Body of pancreas (tissue), 4 donors: ENCODE data around the gene NUP93. TPM values are rescaled to one million over a fixed set of nuclear protein-coding genes. Genes with fewer than 3 reads are reported as not detected.
"Not testable (repeated sequence)": the region's sequence is repeated elsewhere in the genome, so short reads cannot be mapped to it uniquely, and the experiment has no call there.

Experiments
- ATAC-seq: fragments of 150-250 bp; one replicate; pipeline ENCODE4 v1.9.1; 2016
- DNase-seq, 4 donors: peaks; one replicate each; pipeline ENCODE4 v3.0.0-alpha.2; 2019
- H3K27ac ChIP-seq, 4 donors: fragments of 200-600 bp; sonication (generic); 1 replicate in 3 of 4; 2 replicates in 1 of 4; pipeline versions ENCODE4 v1.5.1 to v1.6.1; 2016 to 2019; ENCODE audit warnings: mild to moderate bottlenecking in 1 of 4, mixed read lengths in 1 of 4, moderate library complexity in 1 of 4
- H3K27me3 ChIP-seq, 2 donors: fragments of 200-600 bp; sonication (generic); one replicate each; pipeline ENCODE4 v1.6.0; 2016; ENCODE audit warnings: mild to moderate bottlenecking in 1 of 2
- H3K36me3 ChIP-seq, 2 donors: fragments of 200-600 bp; sonication (generic); replicated peaks in 1 of 2; 2 replicates each; pipeline ENCODE4 v1.5.1; 2016; ENCODE audit warnings: low read depth in 2 of 2; ENCODE audit not compliant: insufficient read depth in 1 of 2
- H3K4me1 ChIP-seq: fragments of 200-600 bp; sonication (generic); one replicate; pipeline ENCODE4 v1.6.0; 2016
- H3K4me3 ChIP-seq, 2 donors: fragments of 200-600 bp; sonication (generic); 1 replicate in 1 of 2; 2 replicates in 1 of 2; pipeline ENCODE4 v1.5.1; 2016 to 2019
- H3K9me3 ChIP-seq, 3 donors: fragments of 200-600 bp; sonication (generic); 1 replicate in 2 of 3; 2 replicates in 1 of 3; pipeline ENCODE4 v1.5.1; 2016
- POLR2A ChIP-seq, 3 donors: fragments of 450-650 bp; IDR thresholded peaks; one replicate each; pipeline ENCODE4 v1.6.1; 2016; ENCODE audit warnings: antibody characterized with exemption in 3 of 3, mild to moderate bottlenecking in 2 of 3
- WGBS, 2 donors: methylation state at CpG; one replicate each; pipeline ENCODE4 v1.1.5; 2017; 5-methylcytosine and 5-hydroxymethylcytosine counted together
- intact Hi-C: fragments of 100-400 bp; cut with DNase I; formaldehyde crosslinking; loops from one replicate; pipeline ENCODE4 v1.15.1; 2023
- total RNA-seq, 2 donors: library from RNA; depleted of rRNA; stranded (reverse); fragments of >200 nt; gene quantifications; one replicate each; pipeline ENCODE4 v1.1.0, GENCODE V29; 2016
- TF ChIP-seq, protein P1 (sequence below), 7 experiments: fragments of 450-650 bp in 4 of 7; fragments of 200-600 bp in 3 of 7; sonication (generic) in 3 of 7; IDR thresholded peaks; one replicate each; pipeline ENCODE4 v1.5.1; 2016 to 2019; ENCODE audit warnings: antibody characterized with exemption in 7 of 7

NUP93 gene
- total RNA-seq, 2 donors from 2014 or later = 12.2 to 19.1 TPM

DNA sequence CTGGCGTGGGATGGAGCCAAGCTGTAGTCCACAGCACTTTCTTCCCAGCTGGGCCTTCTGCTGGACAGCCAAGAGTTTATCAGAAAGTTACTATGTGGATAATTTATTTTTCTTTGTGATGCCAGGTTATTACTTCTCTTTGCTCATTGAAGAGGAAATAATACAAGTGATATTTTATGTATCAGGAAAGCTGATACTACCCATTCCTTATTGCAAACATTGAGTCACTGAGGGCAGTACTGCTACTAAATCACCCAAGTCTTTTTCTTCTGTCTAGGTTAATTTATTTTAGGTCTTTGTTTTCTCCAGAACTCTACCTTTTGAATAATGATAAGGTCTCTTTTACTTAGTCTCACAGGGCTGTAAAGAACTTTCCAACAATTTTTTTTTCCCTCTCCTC lies 8.3 kb downstream of the NUP93 start:
- intact Hi-C loops = no loop called here
- TF ChIP-seq POLR2A (IDR thresholded peaks at IDR 0.05) = no peak
- TF ChIP-seq, protein P1, sequence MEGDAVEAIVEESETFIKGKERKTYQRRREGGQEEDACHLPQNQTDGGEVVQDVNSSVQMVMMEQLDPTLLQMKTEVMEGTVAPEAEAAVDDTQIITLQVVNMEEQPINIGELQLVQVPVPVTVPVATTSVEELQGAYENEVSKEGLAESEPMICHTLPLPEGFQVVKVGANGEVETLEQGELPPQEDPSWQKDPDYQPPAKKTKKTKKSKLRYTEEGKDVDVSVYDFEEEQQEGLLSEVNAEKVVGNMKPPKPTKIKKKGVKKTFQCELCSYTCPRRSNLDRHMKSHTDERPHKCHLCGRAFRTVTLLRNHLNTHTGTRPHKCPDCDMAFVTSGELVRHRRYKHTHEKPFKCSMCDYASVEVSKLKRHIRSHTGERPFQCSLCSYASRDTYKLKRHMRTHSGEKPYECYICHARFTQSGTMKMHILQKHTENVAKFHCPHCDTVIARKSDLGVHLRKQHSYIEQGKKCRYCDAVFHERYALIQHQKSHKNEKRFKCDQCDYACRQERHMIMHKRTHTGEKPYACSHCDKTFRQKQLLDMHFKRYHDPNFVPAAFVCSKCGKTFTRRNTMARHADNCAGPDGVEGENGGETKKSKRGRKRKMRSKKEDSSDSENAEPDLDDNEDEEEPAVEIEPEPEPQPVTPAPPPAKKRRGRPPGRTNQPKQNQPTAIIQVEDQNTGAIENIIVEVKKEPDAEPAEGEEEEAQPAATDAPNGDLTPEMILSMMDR (IDR thresholded peaks at IDR 0.05) = no peak
- no peaks in the 10 kb centered on the region for H3K36me3 ChIP-seq
- DNase-seq (no peak), ATAC-seq (no peak)
- peaks cover 16% of the 10 kb centered on the region for H3K4me1 ChIP-seq
- no peaks in the 10 kb centered on the region for H3K9me3 ChIP-seq
- 67 to 71% methylated on average over 1 of the region's 1 CpG for WGBS, 2 donors
- no peak overlapping the region for H3K4me3 ChIP-seq
- H3K27me3 ChIP-seq = no peaks in the 10 kb centered on the region
- no peak overlapping the region for H3K27ac ChIP-seq

DNA sequence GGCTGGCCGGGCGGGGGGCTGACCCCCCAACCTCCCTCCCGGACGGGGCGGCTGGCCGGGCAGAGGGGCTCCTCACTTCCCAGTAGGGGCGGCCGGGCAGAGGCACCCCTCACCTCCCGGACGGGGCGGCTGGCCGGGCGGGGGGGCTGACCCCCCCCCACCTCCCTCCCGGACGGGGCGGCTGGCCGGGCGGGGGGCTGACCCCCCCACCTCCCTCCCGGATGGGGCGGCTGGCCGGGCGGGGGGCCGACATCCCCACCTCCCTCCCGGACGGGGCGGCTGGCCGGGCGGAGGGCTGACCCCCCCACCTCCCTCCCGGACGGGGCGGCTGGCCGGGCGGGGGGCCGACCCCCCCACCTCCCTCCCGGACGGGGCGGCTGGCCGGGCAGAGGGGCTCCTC lies 9.4 kb downstream of the NUP93 start:
- WGBS, 2 donors = no CpG with 5 or more reads among the region's 38 CpGs
- DNase-seq = not testable (repeated sequence)

DNA sequence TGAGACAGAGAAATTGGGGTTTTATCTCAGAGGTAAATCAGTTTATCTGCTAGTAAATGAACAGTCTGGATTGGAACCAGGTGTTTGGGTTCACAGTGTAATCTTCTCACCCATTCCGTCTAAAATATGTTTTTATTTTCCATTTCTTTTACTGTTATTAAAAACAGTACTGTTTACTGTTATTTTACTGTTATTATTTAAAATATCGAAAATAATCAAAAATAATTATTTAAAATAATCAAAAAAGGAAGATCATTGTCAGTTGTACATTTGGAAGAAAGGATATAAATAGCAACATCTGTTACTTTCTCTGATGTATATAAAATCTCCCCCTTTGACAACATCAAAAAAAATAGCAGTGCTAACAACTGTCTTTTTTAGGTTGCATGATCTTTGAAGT lies 11.5 kb downstream of the NUP93 start:
- Histone ChIP-seq H3K9me3 (no peaks in the 10 kb centered on the region), H3K27ac (peak overlapping the region in 1 of 4 donors; percentile 41), H3K4me3 (no peak overlapping the region), H3K27me3 (no peaks in the 10 kb centered on the region), H3K4me1 (peaks cover 30% of the 10 kb centered on the region), H3K36me3 (no peaks in the 10 kb centered on the region)
- DNase-seq (no peak), ATAC-seq (no peak)
- intact Hi-C loops = no loop called here
- no peak for TF ChIP-seq POLR2A (IDR thresholded peaks at IDR 0.05)
- TF ChIP-seq, protein P1 (IDR thresholded peaks at IDR 0.05) = no peak
- WGBS, 2 donors = 7 to 10% methylated on average over 2 of the region's 2 CpGs

More for the DNA sequence above, 9.4 kb downstream of the NUP93 start:
- H3K9me3 ChIP-seq, H3K36me3 ChIP-seq, H3K27me3 ChIP-seq, H3K4me3 ChIP-seq, intact Hi-C loops, H3K27ac ChIP-seq, ATAC-seq: not testable (repeated sequence)
- peaks cover 16% of the 10 kb centered on the region for H3K4me1 ChIP-seq

DNA sequence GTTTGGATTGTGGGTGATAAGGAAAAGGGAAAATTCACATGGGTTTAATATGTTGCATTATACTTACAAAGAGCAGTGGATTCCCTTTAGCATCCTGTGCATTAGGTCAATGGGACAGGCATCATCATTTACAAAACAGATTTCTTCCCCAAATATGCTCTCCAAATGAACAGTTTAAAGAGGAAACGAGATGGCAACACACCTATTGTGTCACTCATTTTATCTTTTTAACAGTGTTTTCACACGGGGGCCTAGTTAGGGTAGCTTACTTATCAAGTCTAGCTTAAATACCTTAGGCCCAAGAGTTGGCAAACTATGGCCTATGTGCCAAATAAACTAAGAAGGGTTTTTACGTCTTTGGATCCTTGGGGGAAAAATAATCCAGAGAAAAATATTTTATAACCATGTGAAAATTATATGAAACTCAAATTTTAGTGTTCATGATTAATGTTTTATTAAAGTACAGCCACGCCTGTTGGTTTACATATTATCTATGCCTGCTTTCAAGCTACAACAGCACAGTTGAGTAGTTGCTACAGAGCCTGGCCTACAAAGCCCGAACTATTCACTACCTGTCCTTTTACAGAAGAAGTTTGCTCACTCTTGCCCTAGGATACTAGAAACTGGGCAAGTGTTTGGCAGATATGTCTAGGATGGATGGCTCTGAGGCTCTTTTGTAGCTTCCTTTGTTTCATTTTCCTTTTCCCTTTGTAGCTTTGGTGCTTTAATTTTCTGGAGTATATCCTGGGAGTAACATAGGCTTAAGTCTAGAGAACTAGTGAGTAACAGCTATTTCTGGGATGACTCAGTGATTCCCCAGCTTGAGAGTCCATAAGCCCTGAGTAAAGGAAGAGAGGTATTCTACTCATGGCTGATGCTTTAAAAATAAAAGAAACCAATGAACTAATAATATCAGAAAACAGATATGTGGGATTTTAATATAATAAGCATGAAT lies 12.4 kb downstream of the NUP93 start:
- H3K4me3 ChIP-seq = no peak overlapping the region
- peak overlapping the region in 2 of 4 donors; percentile 41 to 45 for H3K27ac ChIP-seq
- intact Hi-C loops = no loop called here
- DNase-seq (no peak), ATAC-seq (peak; percentile 27)
- H3K9me3 ChIP-seq = no peaks in the 10 kb centered on the region
- peaks cover 33% of the 10 kb centered on the region for H3K4me1 ChIP-seq
- no peaks in the 10 kb centered on the region for H3K36me3 ChIP-seq
- TF ChIP-seq, protein P1 (IDR thresholded peaks at IDR 0.05) = no peak
- no peak for TF ChIP-seq POLR2A (IDR thresholded peaks at IDR 0.05)
- 32 to 36% methylated on average over 5 of the region's 5 CpGs for whole genome bisulfite sequencing, 2 donors
- no peaks in the 10 kb centered on the region for H3K27me3 ChIP-seq

DNA sequence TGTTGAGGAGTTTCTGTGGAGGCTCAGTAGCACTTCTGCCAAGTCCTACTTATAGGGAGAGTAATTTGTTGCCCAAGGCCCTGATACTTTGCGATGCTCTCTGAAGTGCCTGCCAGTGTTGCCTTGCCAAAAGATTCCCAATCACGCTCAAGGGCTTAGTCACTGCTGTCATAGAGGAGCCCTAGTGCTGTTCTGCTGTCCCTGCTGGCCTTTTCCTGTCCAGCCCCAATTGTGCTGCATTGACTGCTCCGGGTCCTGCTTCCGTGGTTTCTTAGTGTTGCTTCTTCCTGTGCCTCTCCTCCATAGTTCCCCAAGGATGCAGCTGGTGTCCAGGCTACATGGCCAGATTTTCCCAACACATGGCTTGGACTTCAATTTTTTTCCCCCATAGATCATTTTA lies 13.9 kb downstream of the NUP93 start:
- WGBS, 2 donors = 81 to 82% methylated on average over 4 of the region's 4 CpGs
- ATAC-seq = no peak
- no peak for DNase-seq
- no peak overlapping the region for H3K4me3 ChIP-seq
- peaks cover 33% of the 10 kb centered on the region for H3K4me1 ChIP-seq
- no peaks in the 10 kb centered on the region for H3K27me3 ChIP-seq
- intact Hi-C loops = no loop called here
- TF ChIP-seq POLR2A (IDR thresholded peaks at IDR 0.05) = no peak
- TF ChIP-seq, protein P1 (IDR thresholded peaks at IDR 0.05) = no peak
- H3K9me3 ChIP-seq = no peaks in the 10 kb centered on the region
- H3K27ac ChIP-seq = no peak overlapping the region
- H3K36me3 ChIP-seq = no peaks in the 10 kb centered on the region
